ENCODE measurements around the gene GTF2H4. TPM values are rescaled to one million over a fixed set of nuclear protein-coding genes. Genes with fewer than 3 reads are reported as not detected.

GTF2H4 gene
- total and polyA plus RNA-seq, 2 experiments from 2014 or later, result 13.6 to 15.2 TPM

DNA sequence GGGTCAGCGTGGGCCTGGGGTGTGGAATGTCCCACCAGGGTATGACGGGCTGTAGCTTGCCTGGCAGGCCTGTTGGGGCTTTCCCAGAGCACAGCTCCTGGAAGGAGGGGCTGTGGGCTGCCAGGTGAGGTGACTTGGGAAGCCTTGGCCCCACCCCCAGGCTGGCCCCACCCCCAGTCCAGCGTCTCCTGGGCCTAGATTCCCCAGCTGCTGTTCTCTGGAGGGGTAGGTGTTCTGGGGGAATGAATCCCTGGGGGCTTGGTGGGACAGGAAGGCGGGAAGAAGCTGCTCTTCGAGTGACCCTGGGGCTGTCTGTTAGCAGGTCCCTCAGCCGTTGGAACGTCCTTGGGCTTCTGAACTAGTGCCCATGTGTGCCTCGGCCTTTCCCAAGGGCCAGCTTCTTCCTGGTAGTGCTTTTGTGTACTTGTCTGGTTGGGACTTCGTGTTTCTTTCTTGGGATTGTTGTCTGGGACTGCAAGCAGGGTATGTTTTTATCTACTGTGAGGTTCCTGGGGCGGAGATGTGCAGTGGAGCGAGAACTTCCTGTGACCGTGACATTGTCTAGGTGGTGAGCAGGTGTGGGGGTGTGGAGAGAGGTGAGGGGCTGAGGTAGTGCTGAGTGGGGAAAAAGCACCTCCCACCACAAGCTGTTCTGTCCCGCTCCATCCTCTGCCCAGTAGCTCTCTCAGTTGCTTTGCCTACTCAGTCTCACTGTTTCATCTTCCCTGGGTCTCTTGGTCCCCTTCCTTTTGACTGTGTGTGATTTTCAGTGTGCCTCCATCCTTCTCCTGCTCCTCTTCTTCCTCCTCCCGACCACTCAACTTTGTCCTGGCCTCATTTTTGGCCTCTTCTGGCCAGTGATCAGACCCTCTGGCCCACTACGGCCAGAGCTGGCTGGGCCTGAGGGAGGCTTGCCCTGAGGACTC, 25.0 kb upstream of the GTF2H4 start:
- H3K27me3 ChIP-seq, result no peaks in the 10 kb centered on the region
- 30% methylated on average over 14 of the region's 15 CpGs for WGBS (ENCODE audit: low lambda C conversion rate, missing lambda C conversion rate)
- no peaks in the 10 kb centered on the region for H3K36me3 ChIP-seq (replicated peaks; ENCODE audit: insufficient read depth, low read depth)
- TF ChIP-seq EZH2phosphoT487 (IDR thresholded peaks at IDR 0.05; ENCODE audit: low read depth, severe bottlenecking, unreplicated experiment) (no peak), EZH2 (IDR thresholded peaks at IDR 0.05; ENCODE audit: borderline replicate concordance) (no peak)
- TF ChIP-seq, protein P1, sequence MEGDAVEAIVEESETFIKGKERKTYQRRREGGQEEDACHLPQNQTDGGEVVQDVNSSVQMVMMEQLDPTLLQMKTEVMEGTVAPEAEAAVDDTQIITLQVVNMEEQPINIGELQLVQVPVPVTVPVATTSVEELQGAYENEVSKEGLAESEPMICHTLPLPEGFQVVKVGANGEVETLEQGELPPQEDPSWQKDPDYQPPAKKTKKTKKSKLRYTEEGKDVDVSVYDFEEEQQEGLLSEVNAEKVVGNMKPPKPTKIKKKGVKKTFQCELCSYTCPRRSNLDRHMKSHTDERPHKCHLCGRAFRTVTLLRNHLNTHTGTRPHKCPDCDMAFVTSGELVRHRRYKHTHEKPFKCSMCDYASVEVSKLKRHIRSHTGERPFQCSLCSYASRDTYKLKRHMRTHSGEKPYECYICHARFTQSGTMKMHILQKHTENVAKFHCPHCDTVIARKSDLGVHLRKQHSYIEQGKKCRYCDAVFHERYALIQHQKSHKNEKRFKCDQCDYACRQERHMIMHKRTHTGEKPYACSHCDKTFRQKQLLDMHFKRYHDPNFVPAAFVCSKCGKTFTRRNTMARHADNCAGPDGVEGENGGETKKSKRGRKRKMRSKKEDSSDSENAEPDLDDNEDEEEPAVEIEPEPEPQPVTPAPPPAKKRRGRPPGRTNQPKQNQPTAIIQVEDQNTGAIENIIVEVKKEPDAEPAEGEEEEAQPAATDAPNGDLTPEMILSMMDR (IDR thresholded peaks at IDR 0.05; ENCODE audit: poor library complexity), result no peak
- peak overlapping the region; percentile 91 for H3K4me3 ChIP-seq
- peak overlapping the region; percentile 100 for H3K27ac ChIP-seq
- no peaks in the 10 kb centered on the region for H3K9me3 ChIP-seq (ENCODE audit: low read depth)
- H3K9me2 ChIP-seq (replicated peaks; ENCODE audit: insufficient read depth), result no peaks in the 10 kb centered on the region
- peak; percentile 90 for DNase-seq (ENCODE audit: low spot score)
- peaks cover 12% of the 10 kb centered on the region for H4K20me1 ChIP-seq (ENCODE audit: insufficient read depth, poor library complexity, severe bottlenecking)
- H3K4me1 ChIP-seq (ENCODE audit: insufficient read depth), result peaks cover 53% of the 10 kb centered on the region
- H3K4me2 ChIP-seq, result peak overlapping the region; percentile 95
- peaks cover 33% of the 10 kb centered on the region for H3K79me2 ChIP-seq
- H2AFZ ChIP-seq, result no peak overlapping the region

DNA sequence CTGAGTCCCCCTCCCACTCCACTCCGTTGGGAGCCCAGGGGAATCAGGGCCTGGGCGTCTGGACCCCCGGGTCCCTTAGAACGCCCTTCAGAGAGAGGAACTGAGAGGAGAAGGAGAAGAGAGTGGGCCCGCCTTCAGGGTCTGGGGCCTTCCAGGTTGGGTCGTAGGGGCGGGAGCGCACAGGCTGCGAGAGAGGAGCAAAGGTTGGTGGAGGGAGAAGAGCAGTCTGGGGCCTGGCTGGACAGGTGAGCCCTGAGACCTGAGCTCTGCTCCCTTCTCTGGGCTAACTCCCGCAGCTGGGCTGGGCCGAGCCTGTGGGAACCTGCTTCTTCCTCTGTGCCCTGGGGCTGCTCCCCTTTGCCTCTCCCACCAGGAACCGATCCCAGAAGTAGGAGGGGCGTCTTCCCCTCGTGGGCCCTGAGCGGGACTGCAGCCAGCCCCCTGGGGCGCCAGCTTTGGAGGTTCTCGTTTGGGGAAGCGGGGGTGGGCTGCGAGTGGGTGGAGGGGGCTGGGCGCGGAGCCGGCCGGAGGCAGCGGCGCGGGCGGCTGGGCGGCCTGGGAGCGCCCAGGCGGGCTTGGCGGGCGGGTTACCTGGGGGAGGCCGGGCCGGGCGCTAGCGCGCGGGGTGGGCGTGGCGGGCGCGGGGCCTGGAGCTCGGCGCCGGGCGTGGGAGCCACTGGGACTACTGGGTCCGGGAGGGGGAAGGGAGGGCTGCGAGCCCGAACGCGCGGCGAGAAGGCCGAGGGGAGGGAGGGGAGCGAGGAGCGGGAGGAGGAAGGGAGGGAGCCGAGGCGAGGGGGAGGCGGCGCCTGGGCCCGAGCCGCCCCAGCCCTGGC, 24.1 kb upstream of the GTF2H4 start, which contains the start of gene DDR1:
DDR1 (plus strand) TSS at position 835 of the 836 bp plus-strand sequence. CDS start 4,211 bp downstream, outside the sequence.
- TF ChIP-seq, protein P1 (IDR thresholded peaks at IDR 0.05; ENCODE audit: poor library complexity), result no peak
- TF ChIP-seq EZH2 (IDR thresholded peaks at IDR 0.05; ENCODE audit: borderline replicate concordance) (no peak), EZH2phosphoT487 (IDR thresholded peaks at IDR 0.05; ENCODE audit: low read depth, severe bottlenecking, unreplicated experiment) (no peak)
- H3K79me2 ChIP-seq, result peaks cover 42% of the 10 kb centered on the region
- peak; percentile 89 for DNase-seq (ENCODE audit: low spot score)
- peaks cover 21% of the 10 kb centered on the region for H4K20me1 ChIP-seq (ENCODE audit: insufficient read depth, poor library complexity, severe bottlenecking)
- H3K9me3 ChIP-seq (ENCODE audit: low read depth), result no peaks in the 10 kb centered on the region
- H3K4me3 ChIP-seq, result peak within 1 kb of the TSS; percentile 91
- peak within 1 kb of the TSS; percentile 95 for H3K4me2 ChIP-seq
- H3K36me3 ChIP-seq (replicated peaks; ENCODE audit: insufficient read depth, low read depth), result no peaks in the 10 kb centered on the region
- peak within 1 kb of the TSS; percentile 100 for H3K27ac ChIP-seq
- WGBS (ENCODE audit: low lambda C conversion rate, missing lambda C conversion rate), result 29% methylated on average over 13 of the region's 62 CpGs
- no peaks in the 10 kb centered on the region for H3K9me2 ChIP-seq (replicated peaks; ENCODE audit: insufficient read depth)
- peaks cover 51% of the 10 kb centered on the region for H3K4me1 ChIP-seq (ENCODE audit: insufficient read depth)
- H2AFZ ChIP-seq, result peak within 1 kb of the TSS; percentile 7
- H3K27me3 ChIP-seq, result no peaks in the 10 kb centered on the region

DNA sequence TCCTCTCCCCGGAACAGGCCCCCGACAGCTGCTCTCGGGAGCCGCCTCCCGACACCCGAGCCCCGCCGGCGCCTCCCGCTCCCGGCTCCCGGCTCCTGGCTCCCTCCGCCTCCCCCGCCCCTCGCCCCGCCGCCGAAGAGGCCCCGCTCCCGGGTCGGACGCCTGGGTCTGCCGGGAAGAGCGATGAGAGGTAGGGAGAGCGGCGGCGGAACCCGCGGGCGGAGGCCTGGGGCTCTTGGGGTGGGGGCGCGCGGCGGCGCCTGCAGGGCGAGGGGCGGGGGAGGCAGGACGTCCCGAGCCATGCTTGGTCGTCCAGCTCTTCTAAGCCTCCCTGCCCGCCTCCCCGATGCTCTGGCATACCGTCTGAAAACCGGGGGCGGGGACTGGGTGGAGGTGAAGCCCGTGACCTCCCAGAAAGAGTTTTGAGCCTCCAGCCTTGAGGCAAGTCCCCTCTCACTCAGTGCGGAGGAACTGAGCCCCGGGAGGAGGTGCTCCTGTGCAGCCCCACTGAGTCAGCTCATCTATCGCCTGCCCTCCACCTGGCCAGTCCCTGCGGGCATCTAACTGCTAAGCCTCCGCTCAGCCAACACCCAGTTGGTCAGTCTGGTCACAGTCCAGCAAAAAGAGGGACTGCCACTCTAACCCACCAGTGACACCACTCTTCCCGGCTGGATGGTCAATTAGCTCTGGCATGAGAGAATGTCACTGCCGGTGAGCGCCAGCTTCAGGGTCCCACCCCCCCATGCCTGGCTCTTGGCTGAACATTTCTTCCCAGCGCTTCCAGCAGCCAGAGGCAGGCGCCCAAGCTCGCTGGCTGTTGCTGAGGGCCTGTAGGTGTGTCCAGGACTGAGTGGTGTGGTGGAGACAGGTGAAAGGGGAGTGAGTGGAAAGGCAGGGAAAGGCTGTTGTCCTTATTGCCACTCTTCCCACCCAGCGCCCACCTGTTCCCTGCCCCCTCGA, 23.2 kb upstream of the GTF2H4 start:
- H3K79me2 ChIP-seq, result peaks cover 51% of the 10 kb centered on the region
- H3K9me2 ChIP-seq (replicated peaks; ENCODE audit: insufficient read depth), result no peaks in the 10 kb centered on the region
- H3K4me1 ChIP-seq (ENCODE audit: insufficient read depth), result peaks cover 51% of the 10 kb centered on the region
- peak overlapping the region; percentile 100 for H3K27ac ChIP-seq
- TF ChIP-seq, protein P1 (IDR thresholded peaks at IDR 0.05; ENCODE audit: poor library complexity), result no peak
- TF ChIP-seq EZH2phosphoT487 (IDR thresholded peaks at IDR 0.05; ENCODE audit: low read depth, severe bottlenecking, unreplicated experiment) (no peak), EZH2 (IDR thresholded peaks at IDR 0.05; ENCODE audit: borderline replicate concordance) (no peak)
- peaks cover 28% of the 10 kb centered on the region for H4K20me1 ChIP-seq (ENCODE audit: insufficient read depth, poor library complexity, severe bottlenecking)
- 5% methylated on average over 33 of the region's 59 CpGs for WGBS (ENCODE audit: low lambda C conversion rate, missing lambda C conversion rate)
- peak overlapping the region; percentile 95 for H3K4me2 ChIP-seq
- peak; percentile 70 for DNase-seq (ENCODE audit: low spot score)
- peak overlapping the region; percentile 7 for H2AFZ ChIP-seq
- H3K27me3 ChIP-seq, result no peaks in the 10 kb centered on the region
- no peaks in the 10 kb centered on the region for H3K9me3 ChIP-seq (ENCODE audit: low read depth)
- H3K4me3 ChIP-seq, result peak overlapping the region; percentile 91
- H3K36me3 ChIP-seq (replicated peaks; ENCODE audit: insufficient read depth, low read depth), result no peaks in the 10 kb centered on the region

Measured in hepatocyte (in vitro differentiated cells).